Natural killer cell (primary cell): ENCODE results near the gene DOCK4. TPM values are rescaled to one million over a fixed set of nuclear protein-coding genes. Genes with fewer than 3 reads are reported as not detected.

Experiments
- ATAC-seq, 3 donors: fragments of 150-1000 bp in 2 of 3; fragments of 200-7000 bp in 1 of 3; cut with Tn5 transposase; 1 replicate in 1 of 3; 2 replicates in 2 of 3; pipeline ENCODE4 v1.10.0; 2021; ENCODE audit warnings: mild to moderate bottlenecking in 2 of 3, moderate library complexity in 2 of 3
- DNase-seq, 2 donors: peaks; one replicate each; pipeline versions ENCODE4 v3.0.0 to v3.0.0-alpha.2; 2013 to 2021; ENCODE audit warnings: mixed read lengths in 1 of 2
- H3K27ac ChIP-seq: one replicate; pipeline ENCODE4 v1.5.1; 2013; ENCODE audit warnings: mild to moderate bottlenecking, low read length
- H3K27me3 ChIP-seq: one replicate; pipeline ENCODE4 v1.6.1; 2013; ENCODE audit warnings: low read length; ENCODE audit not compliant: control insufficient read depth, insufficient read depth
- H3K36me3 ChIP-seq: one replicate; pipeline ENCODE4 v1.6.1; 2013; ENCODE audit warnings: low read length; ENCODE audit not compliant: control insufficient read depth, insufficient read depth
- H3K4me1 ChIP-seq: one replicate; pipeline ENCODE4 v1.6.1; 2013; ENCODE audit warnings: low read length; ENCODE audit not compliant: control insufficient read depth, insufficient read depth
- H3K4me3 ChIP-seq: one replicate; pipeline ENCODE4 v1.5.1; 2013; ENCODE audit warnings: low read length
- H3K9me3 ChIP-seq: one replicate; pipeline ENCODE4 v1.6.1; 2013; ENCODE audit warnings: low read length; ENCODE audit not compliant: control insufficient read depth, insufficient read depth
- H3K27ac Mint-ChIP-seq, 2 donors: one replicate each; pipeline ENCODE4 v1.8.0; 2022; ENCODE audit warnings: mild to moderate bottlenecking in 2 of 2, mixed read lengths in 2 of 2, moderate library complexity in 1 of 2
- H3K27me3 Mint-ChIP-seq, 2 donors: one replicate each; pipeline ENCODE4 v1.8.0; 2022; ENCODE audit warnings: low read depth in 2 of 2, mixed read lengths in 2 of 2
- H3K36me3 Mint-ChIP-seq: one replicate; pipeline ENCODE4 v1.8.0; 2022; ENCODE audit warnings: mixed read lengths
- H3K4me1 Mint-ChIP-seq, 2 donors: one replicate each; pipeline ENCODE4 v1.8.0; 2022; ENCODE audit warnings: mixed read lengths in 2 of 2
- H3K4me3 Mint-ChIP-seq: one replicate; pipeline ENCODE4 v1.8.0; 2022; ENCODE audit warnings: mild to moderate bottlenecking, moderate library complexity, mixed read lengths
- H3K9me3 Mint-ChIP-seq, 2 donors: one replicate each; pipeline ENCODE4 v1.8.0; 2022; ENCODE audit warnings: mixed read lengths in 2 of 2
- WGBS: methylation state at CpG from one replicate; pipeline ENCODE4 v1.1.7; 2013; ENCODE audit warnings: missing lambda C conversion rate; ENCODE audit not compliant: insufficient coverage; 5-methylcytosine and 5-hydroxymethylcytosine counted together
- intact Hi-C: fragments of 100-400 bp; cut with micrococcal nuclease; formaldehyde crosslinking; loops from one replicate; pipeline ENCODE4 v1.14.2; 2022
- total RNA-seq, 4 donors: library from RNA; stranded (reverse); fragments of 120-200 nt in 1 of 4; gene quantifications; one replicate each; pipeline versions ENCODE4 v1.2.3 to v1.2.4, GENCODE V29; 2013 to 2022
- TF ChIP-seq, protein P1 (sequence below): fragments of 200-600 bp; IDR thresholded peaks from one replicate; pipeline ENCODE4 v1.8.0; 2022; ENCODE audit warnings: antibody characterized with exemption

Gene DOCK4, protein sequence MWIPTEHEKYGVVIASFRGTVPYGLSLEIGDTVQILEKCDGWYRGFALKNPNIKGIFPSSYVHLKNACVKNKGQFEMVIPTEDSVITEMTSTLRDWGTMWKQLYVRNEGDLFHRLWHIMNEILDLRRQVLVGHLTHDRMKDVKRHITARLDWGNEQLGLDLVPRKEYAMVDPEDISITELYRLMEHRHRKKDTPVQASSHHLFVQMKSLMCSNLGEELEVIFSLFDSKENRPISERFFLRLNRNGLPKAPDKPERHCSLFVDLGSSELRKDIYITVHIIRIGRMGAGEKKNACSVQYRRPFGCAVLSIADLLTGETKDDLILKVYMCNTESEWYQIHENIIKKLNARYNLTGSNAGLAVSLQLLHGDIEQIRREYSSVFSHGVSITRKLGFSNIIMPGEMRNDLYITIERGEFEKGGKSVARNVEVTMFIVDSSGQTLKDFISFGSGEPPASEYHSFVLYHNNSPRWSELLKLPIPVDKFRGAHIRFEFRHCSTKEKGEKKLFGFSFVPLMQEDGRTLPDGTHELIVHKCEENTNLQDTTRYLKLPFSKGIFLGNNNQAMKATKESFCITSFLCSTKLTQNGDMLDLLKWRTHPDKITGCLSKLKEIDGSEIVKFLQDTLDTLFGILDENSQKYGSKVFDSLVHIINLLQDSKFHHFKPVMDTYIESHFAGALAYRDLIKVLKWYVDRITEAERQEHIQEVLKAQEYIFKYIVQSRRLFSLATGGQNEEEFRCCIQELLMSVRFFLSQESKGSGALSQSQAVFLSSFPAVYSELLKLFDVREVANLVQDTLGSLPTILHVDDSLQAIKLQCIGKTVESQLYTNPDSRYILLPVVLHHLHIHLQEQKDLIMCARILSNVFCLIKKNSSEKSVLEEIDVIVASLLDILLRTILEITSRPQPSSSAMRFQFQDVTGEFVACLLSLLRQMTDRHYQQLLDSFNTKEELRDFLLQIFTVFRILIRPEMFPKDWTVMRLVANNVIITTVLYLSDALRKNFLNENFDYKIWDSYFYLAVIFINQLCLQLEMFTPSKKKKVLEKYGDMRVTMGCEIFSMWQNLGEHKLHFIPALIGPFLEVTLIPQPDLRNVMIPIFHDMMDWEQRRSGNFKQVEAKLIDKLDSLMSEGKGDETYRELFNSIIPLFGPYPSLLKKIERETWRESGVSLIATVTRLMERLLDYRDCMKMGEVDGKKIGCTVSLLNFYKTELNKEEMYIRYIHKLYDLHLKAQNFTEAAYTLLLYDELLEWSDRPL (N-terminal part only)
- 1 to 10 TPM in 1 of 3 donors, under 1 TPM in 2; 0.61 to 2.4 (median 0.89) TPM for total RNA-seq
- total RNA-seq (2013), result 0.88 TPM

- Mint-ChIP-seq H3K9me3 (no peaks in the 10 kb centered on the region), H3K27ac (peak within 1 kb of the TSS; percentile 93 to 99), H3K27me3 (peaks cover 30 to 39% of the 10 kb centered on the region in 2 donors), H3K36me3 (no peaks in the 10 kb centered on the region), H3K4me3 (peak within 1 kb of the TSS; percentile 99), H3K4me1 (peaks cover 38 to 41% of the 10 kb centered on the region in 2 donors)
- H3K4me1 ChIP-seq, result peaks cover 21% of the 10 kb centered on the region
- intact Hi-C loops, result loop anchor here (1.0 to 10.0 kb wide), 2 partner anchors 244 to 642 kb away; partner anchors contain the start of genes IFRD1 and IMMP2L
- H3K4me3 ChIP-seq, result peak within 1 kb of the TSS; percentile 83
- DNase-seq, result peak; percentile 99
- TF ChIP-seq, protein P1, sequence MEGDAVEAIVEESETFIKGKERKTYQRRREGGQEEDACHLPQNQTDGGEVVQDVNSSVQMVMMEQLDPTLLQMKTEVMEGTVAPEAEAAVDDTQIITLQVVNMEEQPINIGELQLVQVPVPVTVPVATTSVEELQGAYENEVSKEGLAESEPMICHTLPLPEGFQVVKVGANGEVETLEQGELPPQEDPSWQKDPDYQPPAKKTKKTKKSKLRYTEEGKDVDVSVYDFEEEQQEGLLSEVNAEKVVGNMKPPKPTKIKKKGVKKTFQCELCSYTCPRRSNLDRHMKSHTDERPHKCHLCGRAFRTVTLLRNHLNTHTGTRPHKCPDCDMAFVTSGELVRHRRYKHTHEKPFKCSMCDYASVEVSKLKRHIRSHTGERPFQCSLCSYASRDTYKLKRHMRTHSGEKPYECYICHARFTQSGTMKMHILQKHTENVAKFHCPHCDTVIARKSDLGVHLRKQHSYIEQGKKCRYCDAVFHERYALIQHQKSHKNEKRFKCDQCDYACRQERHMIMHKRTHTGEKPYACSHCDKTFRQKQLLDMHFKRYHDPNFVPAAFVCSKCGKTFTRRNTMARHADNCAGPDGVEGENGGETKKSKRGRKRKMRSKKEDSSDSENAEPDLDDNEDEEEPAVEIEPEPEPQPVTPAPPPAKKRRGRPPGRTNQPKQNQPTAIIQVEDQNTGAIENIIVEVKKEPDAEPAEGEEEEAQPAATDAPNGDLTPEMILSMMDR, result no peak
- peaks cover 33% of the 10 kb centered on the region for H3K27me3 ChIP-seq
- no peaks in the 10 kb centered on the region for H3K36me3 ChIP-seq
- H3K9me3 ChIP-seq, result no peaks in the 10 kb centered on the region
- H3K27ac ChIP-seq, result peak within 1 kb of the TSS; percentile 62
- ATAC-seq, result peak; percentile 88 to 95 (median 89)
- WGBS, result under 1% methylated on average over 67 of the region's 67 CpGs
Measured at GRCh38 chr7:112206238-112206990, at the start of gene DOCK4, which contains the start of gene ZNF277. Gene DOCK4, minus strand, starts transcription at chr7:112206399. Its CDS starts 261 bp downstream, at chr7:112206138. Gene ZNF277, plus strand, starts transcription at chr7:112206695. Its CDS starts 22 bp downstream, at chr7:112206717.

DNA sequence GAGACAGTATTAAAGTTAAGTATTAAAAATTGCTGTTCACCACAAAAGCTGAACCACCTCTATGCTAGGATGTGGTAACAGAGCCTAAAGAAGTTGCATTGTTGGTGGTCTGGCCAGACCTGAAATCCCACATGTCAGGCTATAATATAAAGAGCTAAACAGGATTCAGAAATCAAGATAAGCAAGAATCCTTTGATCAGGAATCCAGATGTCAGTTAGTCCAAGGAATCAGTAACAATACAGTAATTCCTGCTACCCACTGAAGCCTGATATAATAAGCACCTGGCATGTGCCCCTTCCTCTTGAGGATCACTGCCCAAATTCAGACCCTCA lies 49.2 kb upstream of the DOCK4 start:
- no peaks in the 10 kb centered on the region for H3K27me3 ChIP-seq
- Mint-ChIP-seq H3K27ac (peak overlapping the region in 1 of 2 donors; percentile 8), H3K36me3 (no peaks in the 10 kb centered on the region), H3K4me3 (no peak overlapping the region), H3K9me3 (no peaks in the 10 kb centered on the region), H3K27me3 (no peaks in the 10 kb centered on the region), H3K4me1 (peaks cover 47 to 59% of the 10 kb centered on the region in 2 donors)
- ATAC-seq (peak in 1 of 3 donors; percentile 52), DNase-seq (no peak)
- no peaks in the 10 kb centered on the region for H3K9me3 ChIP-seq
- no peaks in the 10 kb centered on the region for H3K36me3 ChIP-seq
- H3K27ac ChIP-seq, result no peak overlapping the region
- TF ChIP-seq, protein P1, result no peak
- H3K4me3 ChIP-seq, result no peak overlapping the region
- intact Hi-C loops, result no loop called here
- peaks cover 3% of the 10 kb centered on the region for H3K4me1 ChIP-seq

- H3K27me3 ChIP-seq, result no peaks in the 10 kb centered on the region
- Mint-ChIP-seq H3K4me1 (peaks cover 44 to 57% of the 10 kb centered on the region in 2 donors), H3K27ac (peak overlapping the region in 1 of 2 donors; percentile 8), H3K36me3 (no peaks in the 10 kb centered on the region), H3K9me3 (no peaks in the 10 kb centered on the region), H3K4me3 (no peak overlapping the region), H3K27me3 (no peaks in the 10 kb centered on the region)
- no peak overlapping the region for H3K27ac ChIP-seq
- no peak for ATAC-seq
- no peaks in the 10 kb centered on the region for H3K36me3 ChIP-seq
- no peak overlapping the region for H3K4me3 ChIP-seq
- intact Hi-C loops, result no loop called here
- no peaks in the 10 kb centered on the region for H3K9me3 ChIP-seq
- 93% methylated on average over 6 of the region's 6 CpGs for WGBS
- TF ChIP-seq, protein P1, result no peak
- H3K4me1 ChIP-seq, result peaks cover 3% of the 10 kb centered on the region
- no peak for DNase-seq
Measured at GRCh38 chr7:112254709-112255387, 48.6 kb upstream of the DOCK4 start.
